Measurements from ENCODE around the gene PSMD4.

PSMD4 gene

DNA sequence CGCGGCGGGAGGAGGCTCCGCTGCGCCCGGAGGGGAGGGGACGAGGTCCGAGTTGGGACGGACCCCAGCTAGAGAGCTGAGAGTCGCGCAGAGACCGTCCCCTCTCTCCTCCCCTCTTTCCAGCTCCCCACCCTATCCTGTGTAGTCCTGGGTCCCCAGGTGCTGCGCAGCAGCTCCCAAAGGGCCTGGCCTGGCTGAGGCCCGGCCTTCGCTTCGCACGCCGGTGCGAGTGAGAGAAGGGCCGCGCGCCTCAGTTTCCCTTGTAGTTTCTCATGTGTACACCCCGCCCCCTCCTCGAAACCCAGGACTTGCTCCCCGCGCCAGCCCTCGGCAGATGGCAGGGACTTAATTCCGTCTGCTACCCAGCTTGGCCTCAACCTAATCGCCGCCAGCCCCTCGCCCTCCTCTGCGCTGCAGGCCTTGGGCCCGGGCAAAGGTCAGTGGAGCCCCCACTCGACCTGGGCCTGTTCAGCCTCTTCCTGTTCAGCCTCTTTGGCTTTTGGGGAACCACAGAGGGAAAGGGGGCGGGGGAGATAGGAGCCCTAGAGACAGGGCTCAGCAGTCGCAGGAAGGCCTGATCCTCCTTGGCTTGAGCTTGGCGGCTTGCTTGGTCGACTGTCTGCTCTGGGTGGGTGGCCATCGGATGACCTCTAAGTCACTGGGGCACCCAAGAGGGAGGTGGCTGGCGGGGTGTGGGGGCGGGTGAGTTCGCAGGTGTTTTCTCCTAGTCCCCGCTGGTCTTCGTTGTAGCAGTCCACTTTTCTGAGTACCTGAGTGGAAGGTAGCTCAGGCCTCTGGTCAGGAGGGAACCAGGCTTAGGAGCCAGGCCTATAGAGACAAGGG is 28.6 kb downstream of the PSMD4 start:
- H3K4me3 ChIP-seq (replicated peaks in 1 of 2; ENCODE audit: low read depth in 2 of 2, low read length in 2 of 2): peak overlapping the region; percentile 78 to 90
- TF ChIP-seq, protein P1, sequence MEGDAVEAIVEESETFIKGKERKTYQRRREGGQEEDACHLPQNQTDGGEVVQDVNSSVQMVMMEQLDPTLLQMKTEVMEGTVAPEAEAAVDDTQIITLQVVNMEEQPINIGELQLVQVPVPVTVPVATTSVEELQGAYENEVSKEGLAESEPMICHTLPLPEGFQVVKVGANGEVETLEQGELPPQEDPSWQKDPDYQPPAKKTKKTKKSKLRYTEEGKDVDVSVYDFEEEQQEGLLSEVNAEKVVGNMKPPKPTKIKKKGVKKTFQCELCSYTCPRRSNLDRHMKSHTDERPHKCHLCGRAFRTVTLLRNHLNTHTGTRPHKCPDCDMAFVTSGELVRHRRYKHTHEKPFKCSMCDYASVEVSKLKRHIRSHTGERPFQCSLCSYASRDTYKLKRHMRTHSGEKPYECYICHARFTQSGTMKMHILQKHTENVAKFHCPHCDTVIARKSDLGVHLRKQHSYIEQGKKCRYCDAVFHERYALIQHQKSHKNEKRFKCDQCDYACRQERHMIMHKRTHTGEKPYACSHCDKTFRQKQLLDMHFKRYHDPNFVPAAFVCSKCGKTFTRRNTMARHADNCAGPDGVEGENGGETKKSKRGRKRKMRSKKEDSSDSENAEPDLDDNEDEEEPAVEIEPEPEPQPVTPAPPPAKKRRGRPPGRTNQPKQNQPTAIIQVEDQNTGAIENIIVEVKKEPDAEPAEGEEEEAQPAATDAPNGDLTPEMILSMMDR (IDR thresholded peaks at IDR 0.05; ENCODE audit: low read depth, low read length): no peak
- DNase-seq (ENCODE audit: low read depth in 2 of 2): peak in 1 of 2 donors; percentile 16

DNA sequence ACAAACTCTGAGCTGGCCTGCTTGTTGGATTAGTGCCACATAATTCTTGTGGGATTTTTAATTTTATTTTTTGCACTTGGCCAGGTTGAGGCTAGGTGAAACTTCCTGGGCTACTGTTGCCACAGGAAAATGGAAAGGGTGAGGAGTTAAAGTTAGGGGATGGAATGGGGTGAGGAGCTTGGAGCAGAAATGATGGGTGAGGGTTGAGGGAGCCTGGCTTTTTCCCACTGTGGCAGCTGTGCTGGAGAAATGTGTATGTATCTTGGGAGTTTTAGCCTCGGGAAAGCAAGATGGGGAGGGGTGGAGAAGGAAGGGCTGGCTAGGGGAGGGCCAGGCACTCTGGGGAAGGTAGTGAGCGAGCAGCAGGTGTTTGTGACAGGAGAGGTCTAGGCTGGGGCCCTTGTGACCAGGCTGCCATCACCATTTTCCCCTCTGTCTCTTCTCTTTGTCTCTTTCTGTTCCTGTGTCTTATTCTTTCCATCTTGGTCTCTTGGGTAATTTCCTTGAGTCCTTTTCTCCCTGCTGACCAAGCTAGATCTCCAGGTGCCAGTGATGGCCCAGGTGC is 29.6 kb downstream of the PSMD4 start:
- peak overlapping the region in 1 of 2 donors; percentile 90 for H3K4me3 ChIP-seq (replicated peaks in 1 of 2; ENCODE audit: low read depth in 2 of 2, low read length in 2 of 2)
- TF ChIP-seq, protein P1 (IDR thresholded peaks at IDR 0.05; ENCODE audit: low read depth, low read length): no peak
- no peak for DNase-seq (ENCODE audit: low read depth in 2 of 2)

DNA sequence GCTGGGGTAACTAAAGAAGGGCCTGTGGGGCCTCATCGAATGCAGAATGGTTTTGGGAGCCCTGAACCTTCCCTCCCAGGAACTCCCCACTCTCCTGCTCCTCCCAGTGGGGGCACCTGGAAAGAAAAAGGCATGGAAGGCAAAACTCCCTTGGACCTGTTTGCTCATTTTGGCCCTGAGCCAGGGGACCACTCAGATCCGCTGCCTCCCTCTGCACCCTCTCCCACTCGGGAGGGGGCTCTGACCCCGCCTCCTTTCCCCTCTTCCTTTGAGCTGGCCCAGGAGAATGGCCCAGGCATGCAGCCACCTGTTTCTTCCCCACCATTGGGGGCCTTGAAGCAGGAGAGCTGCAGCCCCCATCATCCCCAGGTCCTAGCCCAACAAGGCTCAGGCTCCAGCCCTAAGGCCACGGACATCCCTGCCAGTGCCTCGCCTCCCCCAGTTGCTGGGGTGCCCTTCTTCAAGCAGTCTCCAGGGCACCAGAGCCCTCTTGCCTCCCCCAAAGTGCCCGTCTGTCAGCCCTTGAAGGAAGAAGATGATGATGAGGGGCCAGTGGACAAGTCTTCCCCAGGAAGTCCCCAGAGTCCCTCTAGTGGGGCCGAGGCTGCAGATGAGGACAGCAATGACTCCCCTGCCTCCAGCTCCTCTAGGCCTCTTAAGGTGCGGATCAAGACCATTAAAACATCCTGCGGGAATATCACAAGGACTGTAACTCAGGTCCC is 32.2 kb downstream of the PSMD4 start:
- no peak for DNase-seq (ENCODE audit: low read depth in 2 of 2)
- no peak overlapping the region for H3K4me3 ChIP-seq (replicated peaks in 1 of 2; ENCODE audit: low read depth in 2 of 2, low read length in 2 of 2)
- TF ChIP-seq, protein P1 (IDR thresholded peaks at IDR 0.05; ENCODE audit: low read depth, low read length): no peak

DNA sequence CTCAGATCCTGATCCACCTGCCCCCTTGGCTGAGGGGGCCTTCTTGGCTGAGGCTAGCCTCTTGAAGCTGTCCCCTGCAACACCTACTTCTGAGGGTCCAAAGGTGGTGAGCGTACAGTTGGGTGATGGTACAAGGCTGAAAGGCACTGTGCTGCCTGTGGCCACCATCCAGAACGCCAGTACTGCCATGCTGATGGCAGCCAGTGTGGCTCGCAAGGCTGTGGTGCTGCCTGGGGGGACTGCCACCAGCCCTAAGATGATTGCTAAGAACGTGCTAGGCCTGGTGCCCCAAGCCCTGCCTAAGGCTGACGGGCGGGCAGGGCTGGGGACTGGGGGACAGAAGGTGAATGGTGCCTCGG is 32.8 kb downstream of the PSMD4 start:
- TF ChIP-seq, protein P1 (IDR thresholded peaks at IDR 0.05; ENCODE audit: low read depth, low read length): no peak
- no peak overlapping the region for H3K4me3 ChIP-seq (replicated peaks in 1 of 2; ENCODE audit: low read depth in 2 of 2, low read length in 2 of 2)
- no peak for DNase-seq (ENCODE audit: low read depth in 2 of 2)

DNA sequence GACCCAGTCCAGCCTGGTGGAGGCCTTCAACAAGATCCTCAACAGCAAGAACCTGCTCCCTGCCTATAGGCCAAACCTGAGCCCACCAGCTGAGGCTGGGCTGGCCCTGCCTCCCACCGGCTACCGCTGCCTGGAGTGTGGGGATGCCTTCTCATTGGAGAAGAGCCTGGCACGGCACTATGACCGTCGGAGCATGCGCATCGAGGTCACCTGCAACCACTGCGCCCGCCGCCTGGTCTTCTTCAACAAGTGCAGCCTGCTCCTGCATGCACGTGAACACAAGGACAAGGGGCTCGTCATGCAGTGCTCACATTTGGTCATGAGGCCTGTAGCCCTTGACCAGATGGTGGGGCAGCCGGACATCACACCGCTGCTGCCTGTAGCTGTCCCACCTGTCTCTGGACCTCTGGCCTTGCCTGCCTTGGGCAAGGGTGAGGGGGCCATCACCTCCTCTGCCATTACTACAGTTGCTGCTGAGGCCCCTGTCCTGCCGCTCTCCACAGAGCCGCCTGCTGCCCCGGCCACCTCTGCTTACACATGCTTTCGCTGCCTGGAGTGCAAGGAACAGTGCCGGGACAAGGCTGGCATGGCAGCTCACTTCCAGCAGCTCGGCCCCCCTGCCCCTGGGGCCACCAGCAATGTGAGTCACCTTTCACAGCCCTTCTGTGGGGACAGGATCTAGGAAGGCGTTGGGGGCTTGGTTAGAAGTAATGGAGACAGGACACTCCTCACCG is 33.4 kb downstream of the PSMD4 start:
- TF ChIP-seq, protein P1 (IDR thresholded peaks at IDR 0.05; ENCODE audit: low read depth, low read length): no peak
- H3K4me3 ChIP-seq (replicated peaks in 1 of 2; ENCODE audit: low read depth in 2 of 2, low read length in 2 of 2): no peak overlapping the region
- no peak for DNase-seq (ENCODE audit: low read depth in 2 of 2)

DNA sequence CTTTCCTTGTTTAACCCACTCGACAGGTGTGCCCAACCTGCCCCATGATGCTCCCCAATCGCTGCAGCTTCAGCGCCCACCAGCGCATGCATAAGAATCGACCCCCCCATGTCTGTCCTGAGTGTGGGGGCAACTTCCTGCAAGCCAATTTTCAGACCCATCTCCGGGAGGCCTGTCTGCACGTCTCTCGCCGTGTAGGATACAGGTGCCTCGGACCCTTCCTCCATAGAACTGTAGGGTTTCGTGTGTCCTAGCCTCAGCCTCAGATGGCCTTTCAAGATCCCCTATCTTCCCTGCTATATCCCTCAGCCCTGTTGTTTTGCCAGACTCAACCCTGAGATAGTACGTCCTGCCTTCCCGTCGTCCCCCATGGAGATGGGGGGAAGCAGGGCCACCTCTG is 34.0 kb downstream of the PSMD4 start:
- TF ChIP-seq, protein P1 (IDR thresholded peaks at IDR 0.05; ENCODE audit: low read depth, low read length): no peak
- no peak overlapping the region for H3K4me3 ChIP-seq (replicated peaks in 1 of 2; ENCODE audit: low read depth in 2 of 2, low read length in 2 of 2)
- DNase-seq (ENCODE audit: low read depth in 2 of 2): no peak

Measured in cardiac fibroblast (primary cell).